Psoas muscle (tissue), 8 donors: ENCODE results near the gene PCDH9. TPM values are rescaled to one million over a fixed set of nuclear protein-coding genes. Genes with fewer than 3 reads are reported as not detected.

Experiments used
- ATAC-seq, 4 donors: fragments of 200-7000 bp; cut with Tn5 transposase; one replicate each; pipeline ENCODE4 v1.9.1; 2020; ENCODE audit warnings: moderate library complexity in 3 of 4, mild to moderate bottlenecking in 2 of 4
- DNase-seq, 2 donors: peaks; one replicate each; pipeline ENCODE4 v3.0.0-alpha.2; 2020
- H3K27ac ChIP-seq: fragments of 200-600 bp; one replicate; pipeline ENCODE4 v1.8.0; 2022
- H3K27me3 ChIP-seq, 3 donors: fragments of 200-600 bp in 1 of 3; one replicate each; pipeline versions ENCODE4 v1.6.1 to v1.8.0; 2013 to 2022; ENCODE audit warnings: low read length in 2 of 3, mild to moderate bottlenecking in 2 of 3, moderate library complexity in 1 of 3; ENCODE audit not compliant: insufficient read depth in 3 of 3
- H3K36me3 ChIP-seq, 2 donors: fragments of 200-600 bp in 1 of 2; one replicate each; pipeline versions ENCODE4 v1.6.1 to v1.8.0; 2013 to 2022; ENCODE audit warnings: low read depth in 1 of 2, mild to moderate bottlenecking in 1 of 2, moderate library complexity in 1 of 2; ENCODE audit not compliant: insufficient read depth in 1 of 2
- H3K4me1 ChIP-seq: fragments of 200-600 bp; one replicate; pipeline ENCODE4 v1.8.0; 2022
- H3K4me3 ChIP-seq: fragments of 200-600 bp; one replicate; pipeline ENCODE4 v1.8.0; 2022; ENCODE audit warnings: mild to moderate bottlenecking
- H3K9me3 ChIP-seq: fragments of 200-600 bp; one replicate; pipeline ENCODE4 v1.8.0; 2022
- CTCF ChIP-seq: fragments of 200-600 bp; IDR thresholded peaks from one replicate; pipeline ENCODE4 v1.8.0; 2022; ENCODE audit warnings: antibody characterized with exemption
- WGBS, 3 donors: extraction: QIAGEN DNeasy Blood & Tissue Kit; methylation state at CpG; one replicate each; pipeline versions ENCODE4 v1.1.6 to v1.1.7; 2013; 5-methylcytosine and 5-hydroxymethylcytosine counted together
- intact Hi-C, 2 donors: fragments of 100-400 bp; cut with DNase I; formaldehyde crosslinking; loops; one replicate each; pipeline versions ENCODE4 v1.11.0 to v1.14.2; 2022
- polyA plus RNA-seq, 3 donors: library from polyadenylated mRNA; stranded (reverse); fragments of 200-250 nt; gene quantifications; one replicate each; pipeline ENCODE4 v1.2.3, GENCODE V29; 2013
- total RNA-seq, 4 donors: library from RNA; stranded (reverse); fragmentation: NEBNext Ultra II Directional in 2 of 4; extraction: Animal tissue kit (Norgen Biotek cat#: 25700) in 2 of 4; gene quantifications; one replicate each; pipeline versions ENCODE4 v1.2.1 to v1.2.4, GENCODE V29; 2021 to 2023
- donor health status: healthy with polysubstance abuse.
- donor health status: DM: no; HTN: no; CAD: no; lungs with moderate emphysema.
- donor health status: Bipolar disorder and iron deficiency.
- donor health status: healthy.
- donor health status: DM: yes; HTN: yes; CAD: no.
- donor health status: DM: no; HTN: no; CAD: no.
- donor health status: DM: no; HTN: no; CAD: no.
- donor health status: DM: yes; HTN: yes; CAD: no.

The PCDH9 gene
- total and polyA plus RNA-seq, 7 donors, result 0.27 to 4.9 (median 2.1) TPM

- Histone ChIP-seq H3K27ac (no peak overlapping the region), H3K9me3 (no peaks in the 10 kb centered on the region), H3K4me3 (no peak overlapping the region), H3K4me1 (no peaks in the 10 kb centered on the region), H3K36me3 (no peaks in the 10 kb centered on the region), H3K27me3 (no peaks in the 10 kb centered on the region)
- 88 to 93% (median 88%) methylated on average over 5 of the region's 5 CpGs for WGBS, 3 donors
- intact Hi-C loops, result no loop called here
- ATAC-seq (no peak), DNase-seq (no peak)
- no peak for TF ChIP-seq CTCF
These were observed 152.1 kb downstream of the PCDH9 start for GRCh38 chr13:67078062-67078461.

GRCh38 chr13:67077132-67077531, 153.0 kb downstream of the PCDH9 start:
- H3K27me3 ChIP-seq, result no peaks in the 10 kb centered on the region
- H3K36me3 ChIP-seq, result no peaks in the 10 kb centered on the region
- no peak for TF ChIP-seq CTCF
- ATAC-seq, result no peak
- no peaks in the 10 kb centered on the region for H3K4me1 ChIP-seq
- H3K27ac ChIP-seq, result no peak overlapping the region
- no peaks in the 10 kb centered on the region for H3K9me3 ChIP-seq
- intact Hi-C loops, result no loop called here
- no peak for DNase-seq
- no peak overlapping the region for H3K4me3 ChIP-seq

- DNase-seq (no peak), ATAC-seq (no peak)
- no peaks in the 10 kb centered on the region for H3K27me3 ChIP-seq
- no peak for TF ChIP-seq CTCF
- no peaks in the 10 kb centered on the region for H3K36me3 ChIP-seq
- H3K4me1 ChIP-seq, result no peaks in the 10 kb centered on the region
- 81 to 83% (median 82%) methylated on average over 3 of the region's 3 CpGs for WGBS, 3 donors
- intact Hi-C loops, result no loop called here
- H3K9me3 ChIP-seq, result no peaks in the 10 kb centered on the region
- H3K27ac ChIP-seq, result no peak overlapping the region
- no peak overlapping the region for H3K4me3 ChIP-seq
These were observed 153.8 kb downstream of the PCDH9 start for GRCh38 chr13:67076378-67076777.

- WGBS, 3 donors, result 40 to 55% (median 50%) methylated on average over 1 of the region's 1 CpG
- intact Hi-C loops, result no loop called here
- Histone ChIP-seq H3K9me3 (no peaks in the 10 kb centered on the region), H3K27ac (no peak overlapping the region), H3K27me3 (no peaks in the 10 kb centered on the region), H3K36me3 (no peaks in the 10 kb centered on the region), H3K4me1 (no peaks in the 10 kb centered on the region), H3K4me3 (no peak overlapping the region)
- no peak for DNase-seq
- no peak for ATAC-seq
- peak; percentile 10 for TF ChIP-seq CTCF
These were observed 154.9 kb downstream of the PCDH9 start for GRCh38 chr13:67075239-67075638.

GRCh38 chr13:67071918-67072598, 158.1 kb downstream of the PCDH9 start:
- Histone ChIP-seq H3K9me3 (no peaks in the 10 kb centered on the region), H3K27me3 (no peaks in the 10 kb centered on the region), H3K4me1 (no peaks in the 10 kb centered on the region), H3K36me3 (no peaks in the 10 kb centered on the region), H3K4me3 (no peak overlapping the region), H3K27ac (no peak overlapping the region)
- WGBS, 3 donors, result 84 to 92% (median 92%) methylated on average over 3 of the region's 3 CpGs
- ATAC-seq (no peak), DNase-seq (no peak)
- TF ChIP-seq CTCF, result no peak
- intact Hi-C loops, result no loop called here
